HG02981 (cell line): ENCODE results near the gene SV2B.

Experiments used
- ATAC-seq: cut with Tn5 transposase; IDR thresholded peaks from one replicate; pipeline ENCODE4 v1.9.1; 2021; ENCODE audit warnings: mild to moderate bottlenecking, moderate library complexity; ENCODE audit not compliant: unreplicated experiment

The SV2B gene

GRCh38 chr15:91135201-91136130, 35.4 kb downstream of the SV2B start:
- ATAC-seq = no peak

GRCh38 chr15:91136386-91136923, 36.4 kb downstream of the SV2B start:
- no peak for ATAC-seq

- ATAC-seq = no peak
These were observed 40.5 kb downstream of the SV2B start for GRCh38 chr15:91140601-91141000.

- no peak for ATAC-seq
These were observed 41.0 kb downstream of the SV2B start for GRCh38 chr15:91141097-91141496.

- no peak for ATAC-seq
These were observed 42.2 kb downstream of the SV2B start for GRCh38 chr15:91142106-91142744.

GRCh38 chr15:91142946-91143345, 42.9 kb downstream of the SV2B start:
- no peak for ATAC-seq

GRCh38 chr15:91146728-91147127, 46.7 kb downstream of the SV2B start:
- no peak for ATAC-seq

- ATAC-seq = no peak
These were observed 48.2 kb downstream of the SV2B start for GRCh38 chr15:91148243-91148642.

GRCh38 chr15:91150502-91151160, 50.6 kb downstream of the SV2B start:
- ATAC-seq = no peak

GRCh38 chr15:91151781-91152563, 51.9 kb downstream of the SV2B start:
- ATAC-seq = no peak

GRCh38 chr15:91152896-91153581, 53.0 kb downstream of the SV2B start:
- no peak for ATAC-seq

GRCh38 chr15:91153954-91154353, 53.9 kb downstream of the SV2B start:
- ATAC-seq = no peak

GRCh38 chr15:91156175-91156726, 56.2 kb downstream of the SV2B start:
- no peak for ATAC-seq

GRCh38 chr15:91158415-91159394, 58.6 kb downstream of the SV2B start:
- no peak for ATAC-seq

GRCh38 chr15:91165850-91166249, 65.8 kb downstream of the SV2B start:
- ATAC-seq = no peak

GRCh38 chr15:91168457-91168856, 68.4 kb downstream of the SV2B start:
- no peak for ATAC-seq

GRCh38 chr15:91171334-91171733, 71.3 kb downstream of the SV2B start:
- ATAC-seq = no peak

- ATAC-seq = no peak
These were observed 82.0 kb downstream of the SV2B start for GRCh38 chr15:91182101-91182500.

- no peak for ATAC-seq
These were observed 83.5 kb downstream of the SV2B start for GRCh38 chr15:91183596-91183995.
